Renal pelvis (tissue), 12 donors: ENCODE data around the gene IVD. TPM values are rescaled to one million over a fixed set of nuclear protein-coding genes. Genes with fewer than 3 reads are reported as not detected.

Experiments
- DNase-seq: peaks from one replicate; pipeline ENCODE4 v3.0.0-alpha.2; 2013
- long read RNA-seq, 16 experiments: transcript quantifications; one replicate each; lab custom pipeline, GENCODE V29; 2026
- polyA plus RNA-seq, 3 donors: library from polyadenylated mRNA; unstranded; fragments of 120-200 nt; gene quantifications; one replicate each; pipeline ENCODE4 v1.2.1, GENCODE V29; 2013; ENCODE audit not compliant: insufficient read length in 3 of 3

IVD gene
- polyA plus RNA-seq = 100 to 1,000 TPM in 2 of 3 donors, 10 to 100 TPM in 1; 62.1 to 103 (median 100) TPM
- long read RNA-seq, donor 1, transcript IVD-206 (12 exons, 1,809 nt) = major isoform, 13 of 13 reads
- long read RNA-seq, donor 1, partial matches to known transcripts = 0 of 13 reads
- long read RNA-seq, donor 1, other reads (novel, unspliced or antisense) = 0 of 13 reads
- long read RNA-seq, donor 2, transcript IVD-206 (12 exons, 1,809 nt) = major isoform, 5 of 18 reads
- long read RNA-seq, donor 2, partial matches to known transcripts = 0 of 18 reads
- long read RNA-seq, donor 2, other reads (novel, unspliced or antisense) = 8 of 18 reads
- long read RNA-seq, donor 3, transcript IVD-206 (12 exons, 1,809 nt) = major isoform, 7 of 7 reads
- long read RNA-seq, donor 3, partial matches to known transcripts = 0 of 7 reads
- long read RNA-seq, donor 3, other reads (novel, unspliced or antisense) = 0 of 7 reads
- long read RNA-seq, donor 4, transcript IVD-206 (12 exons, 1,809 nt) = major isoform, 9 of 12 reads
- long read RNA-seq, donor 4, partial matches to known transcripts = 0 of 12 reads
- long read RNA-seq, donor 4, other reads (novel, unspliced or antisense) = 0 of 12 reads
- long read RNA-seq, donor 5, transcript IVD-206 (12 exons, 1,809 nt) = major isoform, 9 of 9 reads
- long read RNA-seq, donor 5, partial matches to known transcripts = 0 of 9 reads
- long read RNA-seq, donor 5, other reads (novel, unspliced or antisense) = 0 of 9 reads
- long read RNA-seq, donor 6, transcript IVD-206 (12 exons, 1,809 nt) = major isoform, 9 of 18 reads
- long read RNA-seq, donor 6, partial matches to known transcripts = 5 of 18 reads
- long read RNA-seq, donor 6, other reads (novel, unspliced or antisense) = 0 of 18 reads
- long read RNA-seq, donor 7, transcript IVD-206 (12 exons, 1,809 nt) = major isoform, 13 of 14 reads
- long read RNA-seq, donor 7, partial matches to known transcripts = 0 of 14 reads
- long read RNA-seq, donor 7, other reads (novel, unspliced or antisense) = 0 of 14 reads
- long read RNA-seq, donor 8, partial matches to known transcripts = 0 of 3 reads
- long read RNA-seq, donor 8, other reads (novel, unspliced or antisense) = 0 of 3 reads
- long read RNA-seq, donor 9, transcript IVD-206 (12 exons, 1,809 nt) = major isoform, 13 of 19 reads
- long read RNA-seq, donor 9, partial matches to known transcripts = 0 of 19 reads
- long read RNA-seq, donor 9, other reads (novel, unspliced or antisense) = 5 of 19 reads
- long read RNA-seq, donor 10, partial matches to known transcripts = 0 of 6 reads
- long read RNA-seq, donor 10, other reads (novel, unspliced or antisense) = 0 of 6 reads
- long read RNA-seq, donor 11, transcript IVD-206 (12 exons, 1,809 nt) = major isoform, 6 of 6 reads
- long read RNA-seq, donor 11, partial matches to known transcripts = 0 of 6 reads
- long read RNA-seq, donor 11, other reads (novel, unspliced or antisense) = 0 of 6 reads
- long read RNA-seq, donor 12, transcript IVD-206 (12 exons, 1,809 nt) = major isoform, 9 of 12 reads
- long read RNA-seq, donor 12, partial matches to known transcripts = 0 of 12 reads
- long read RNA-seq, donor 12, other reads (novel, unspliced or antisense) = 0 of 12 reads
- long read RNA-seq, donor 13, partial matches to known transcripts = 0 of 5 reads
- long read RNA-seq, donor 13, other reads (novel, unspliced or antisense) = 0 of 5 reads
- long read RNA-seq, donor 14 = 0 reads
- long read RNA-seq, donor 15 = 0 reads
- long read RNA-seq, donor 16, transcript IVD-206 (12 exons, 1,809 nt) = major isoform, 6 of 6 reads
- long read RNA-seq, donor 16, partial matches to known transcripts = 0 of 6 reads
- long read RNA-seq, donor 16, other reads (novel, unspliced or antisense) = 0 of 6 reads

- DNase-seq = peak; percentile 94
Observed at GRCh38 chr15:40405501-40406381, at the start of gene IVD. IVD (plus strand) TSS chr15:40405795; CDS start chr15:40405828, 33 bp downstream.

- DNase-seq = no peak
Observed at GRCh38 chr15:40355976-40356585, 49.5 kb upstream of the IVD start.

GRCh38 chr15:40357246-40357645 is 48.3 kb upstream of the IVD start:
- DNase-seq = no peak

- DNase-seq = peak; percentile 75
Observed at GRCh38 chr15:40357723-40358470, 47.7 kb upstream of the IVD start, which contains the start of gene DISP2. DISP2 (plus strand) TSS chr15:40358219; CDS start chr15:40358322, 103 bp downstream.

GRCh38 chr15:40358471-40359353 is 46.9 kb upstream of the IVD start:
- no peak for DNase-seq

- DNase-seq = no peak
Observed at GRCh38 chr15:40360015-40360414, 45.6 kb upstream of the IVD start.

- DNase-seq = no peak
Observed at GRCh38 chr15:40361640-40362039, 44.0 kb upstream of the IVD start.

GRCh38 chr15:40363611-40364010 is 42.0 kb upstream of the IVD start:
- no peak for DNase-seq

GRCh38 chr15:40364251-40364650 is 41.3 kb upstream of the IVD start:
- no peak for DNase-seq

GRCh38 chr15:40365016-40365415 is 40.6 kb upstream of the IVD start:
- no peak for DNase-seq

- no peak for DNase-seq
Observed at GRCh38 chr15:40365624-40366456, 39.8 kb upstream of the IVD start.

GRCh38 chr15:40366457-40367370 is 38.9 kb upstream of the IVD start:
- DNase-seq = no peak

GRCh38 chr15:40367371-40367685 is 38.3 kb upstream of the IVD start:
- DNase-seq = no peak

GRCh38 chr15:40367686-40368611 is 37.6 kb upstream of the IVD start:
- peak; percentile 86 for DNase-seq
